Glutamatergic neuron (in vitro differentiated cells): ENCODE measurements around the gene PWWP2A. TPM values are rescaled to one million over a fixed set of nuclear protein-coding genes. Genes with fewer than 3 reads are reported as not detected.

ENCODE experiments used
- DNase-seq: peaks from one replicate; pipeline ENCODE4 v3.0.0; 2022
- H3K27ac Mint-ChIP-seq: one replicate; pipeline ENCODE4 v1.8.0; 2020; ENCODE audit warnings: mild to moderate bottlenecking, mixed read lengths, inconsistent platforms; ENCODE audit not compliant: unreplicated experiment
- H3K27me3 Mint-ChIP-seq: one replicate; pipeline ENCODE4 v1.8.0; 2020; ENCODE audit warnings: mild to moderate bottlenecking, moderate library complexity, mixed read lengths, inconsistent platforms; ENCODE audit not compliant: unreplicated experiment
- H3K36me3 Mint-ChIP-seq: one replicate; pipeline ENCODE4 v1.8.0; 2020; ENCODE audit warnings: mild to moderate bottlenecking, mixed read lengths, inconsistent platforms; ENCODE audit not compliant: unreplicated experiment
- H3K4me1 Mint-ChIP-seq: one replicate; pipeline ENCODE4 v1.8.0; 2020; ENCODE audit warnings: mild to moderate bottlenecking, low read depth, mixed read lengths, inconsistent platforms; ENCODE audit not compliant: unreplicated experiment
- H3K4me3 Mint-ChIP-seq: one replicate; pipeline ENCODE4 v1.8.0; 2020; ENCODE audit warnings: mild to moderate bottlenecking, mixed read lengths, inconsistent platforms; ENCODE audit not compliant: unreplicated experiment
- H3K9me3 Mint-ChIP-seq: one replicate; pipeline ENCODE4 v1.8.0; 2020; ENCODE audit warnings: mild to moderate bottlenecking, moderate library complexity, mixed read lengths, inconsistent platforms; ENCODE audit not compliant: unreplicated experiment
- CTCF ChIP-seq: fragments of 200-600 bp; sonication (generic); IDR thresholded peaks from one replicate; pipeline ENCODE4 v1.5.0; 2021; ENCODE audit not compliant: partially characterized antibody, unreplicated experiment
- total RNA-seq: library from RNA; stranded (reverse); fragmentation: NEBNext Ultra II Directional; extraction: Animal tissue kit (Norgen Biotek cat#: 25700); gene quantifications from one replicate; pipeline ENCODE4 v1.2.1, GENCODE V29; 2021; ENCODE audit not compliant: unreplicated experiment

The PWWP2A gene
- total RNA-seq, 1 donor from 2014 or later = 75.7 TPM

- Mint-ChIP-seq H3K36me3 (no peaks in the 10 kb centered on the region), H3K27ac (peak overlapping the region; percentile 79), H3K27me3 (peaks cover 5% of the 10 kb centered on the region), H3K4me1 (peaks cover 32% of the 10 kb centered on the region), H3K4me3 (peak overlapping the region; percentile 13), H3K9me3 (peaks cover 6% of the 10 kb centered on the region)
- no peak for DNase-seq
- TF ChIP-seq CTCF = no peak
Measured at GRCh38 chr5:160092514-160092913, 26.7 kb downstream of the PWWP2A start.

DNA sequence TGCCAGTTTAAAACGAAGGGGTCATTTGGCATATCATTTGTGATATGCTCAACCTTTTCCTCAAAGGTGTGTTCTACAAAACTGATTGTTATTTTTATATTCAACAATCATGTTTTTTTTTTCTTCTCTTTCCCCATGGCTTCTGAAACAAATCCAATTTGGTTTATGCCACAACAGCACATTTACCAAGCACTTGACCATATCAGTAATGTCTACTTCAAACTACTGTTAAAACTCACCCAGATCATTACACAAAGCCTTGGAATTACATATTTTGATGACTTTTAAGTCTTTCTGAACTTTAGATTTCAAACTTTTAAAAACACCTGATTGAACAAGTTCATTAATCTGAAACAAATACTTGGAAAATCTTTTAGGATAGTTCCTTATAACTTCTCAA lies 29.2 kb downstream of the PWWP2A start:
- no peak for DNase-seq
- no peak overlapping the region for H3K4me3 Mint-ChIP-seq
- TF ChIP-seq CTCF = no peak
- H3K9me3 Mint-ChIP-seq = peaks cover 6% of the 10 kb centered on the region
- peaks cover 32% of the 10 kb centered on the region for H3K4me1 Mint-ChIP-seq
- H3K36me3 Mint-ChIP-seq = no peaks in the 10 kb centered on the region
- peaks cover 5% of the 10 kb centered on the region for H3K27me3 Mint-ChIP-seq
- H3K27ac Mint-ChIP-seq = no peak overlapping the region

DNA sequence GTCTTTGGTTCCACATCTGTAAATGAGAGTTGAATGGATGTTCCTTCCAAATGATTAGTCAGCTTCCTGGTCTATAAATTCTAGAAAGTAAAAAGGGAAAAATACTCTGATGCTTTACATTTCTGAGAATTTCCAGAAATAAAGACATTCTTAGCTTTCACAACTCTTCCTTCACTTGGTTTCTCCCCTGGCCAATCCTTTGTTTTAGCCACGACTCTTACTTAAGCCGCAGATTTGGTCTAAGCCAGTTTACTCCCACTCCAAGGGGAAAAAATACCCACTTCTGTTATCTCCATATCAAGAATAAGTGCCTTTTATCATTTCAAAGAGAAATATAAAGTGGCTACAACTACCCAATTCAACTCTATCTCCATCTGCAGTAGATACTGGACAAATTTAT lies 29.7 kb downstream of the PWWP2A start:
- H3K36me3 Mint-ChIP-seq = no peaks in the 10 kb centered on the region
- H3K27ac Mint-ChIP-seq = no peak overlapping the region
- H3K4me3 Mint-ChIP-seq = no peak overlapping the region
- peaks cover 32% of the 10 kb centered on the region for H3K4me1 Mint-ChIP-seq
- H3K27me3 Mint-ChIP-seq = peaks cover 5% of the 10 kb centered on the region
- DNase-seq = no peak
- H3K9me3 Mint-ChIP-seq = peaks cover 6% of the 10 kb centered on the region
- TF ChIP-seq CTCF = no peak

GRCh38 chr5:160088805-160089204 lies 30.4 kb downstream of the PWWP2A start:
- Mint-ChIP-seq H3K4me1 (peaks cover 24% of the 10 kb centered on the region), H3K4me3 (no peak overlapping the region), H3K27me3 (peaks cover 5% of the 10 kb centered on the region), H3K9me3 (peaks cover 6% of the 10 kb centered on the region), H3K36me3 (no peaks in the 10 kb centered on the region), H3K27ac (no peak overlapping the region)
- no peak for TF ChIP-seq CTCF
- no peak for DNase-seq

GRCh38 chr5:160087199-160087598 lies 32.1 kb downstream of the PWWP2A start:
- no peaks in the 10 kb centered on the region for H3K36me3 Mint-ChIP-seq
- DNase-seq = no peak
- H3K4me3 Mint-ChIP-seq = no peak overlapping the region

More at GRCh38 chr5:160087199-160087598, 32.1 kb downstream of the PWWP2A start:
- Mint-ChIP-seq H3K9me3 (peaks cover 2% of the 10 kb centered on the region), H3K27me3 (no peaks in the 10 kb centered on the region), H3K4me1 (peaks cover 23% of the 10 kb centered on the region), H3K27ac (no peak overlapping the region)
- no peak for TF ChIP-seq CTCF
